Heart left ventricle (tissue), 16 donors: ENCODE data around the gene PLEKHM2. TPM values are rescaled to one million over a fixed set of nuclear protein-coding genes. Genes with fewer than 3 reads are reported as not detected.

Source experiments
- ATAC-seq, 4 donors: fragments of 200-7000 bp; cut with Tn5 transposase; one replicate each; pipeline ENCODE4 v1.9.1; 2020 to 2022; ENCODE audit warnings: moderate library complexity in 4 of 4, mild to moderate bottlenecking in 3 of 4, moderate number of reproducible peaks in 1 of 4
- DNase-seq, 5 donors: peaks; one replicate each; pipeline ENCODE4 v3.0.0-alpha.2; 2020
- H3K27ac ChIP-seq, 12 donors: fragments of 200-600 bp; sonication (generic) in 4 of 12; one replicate each; pipeline versions ENCODE4 v1.5.0 to v1.8.0; 2016 to 2022; ENCODE audit warnings: mild to moderate bottlenecking in 2 of 12
- H3K27me3 ChIP-seq, 9 donors: fragments of 200-600 bp; sonication (generic) in 2 of 9; one replicate each; pipeline versions ENCODE4 v1.5.1 to v1.8.0; 2016 to 2022; ENCODE audit warnings: mild to moderate bottlenecking in 3 of 9
- H3K36me3 ChIP-seq, 9 donors: fragments of 200-600 bp; sonication (generic) in 2 of 9; one replicate each; pipeline versions ENCODE4 v1.5.0 to v1.8.0; 2018 to 2022; ENCODE audit warnings: mild to moderate bottlenecking in 2 of 9
- H3K4me1 ChIP-seq, 12 donors: fragments of 200-600 bp; sonication (generic) in 4 of 12; one replicate each; pipeline versions ENCODE4 v1.5.0 to v1.8.0; 2016 to 2022; ENCODE audit warnings: mild to moderate bottlenecking in 3 of 12
- H3K4me3 ChIP-seq, 12 donors: fragments of 200-600 bp; sonication (generic) in 4 of 12; one replicate each; pipeline versions ENCODE4 v1.5.0 to v1.8.0; 2017 to 2022; ENCODE audit warnings: mild to moderate bottlenecking in 9 of 12, moderate library complexity in 4 of 12
- H3K9me3 ChIP-seq, 12 donors: fragments of 200-600 bp; sonication (generic) in 4 of 12; one replicate each; pipeline versions ENCODE4 v1.5.0 to v1.8.0; 2016 to 2022; ENCODE audit warnings: mild to moderate bottlenecking in 1 of 12
- CTCF ChIP-seq, 12 donors: fragments of 200-600 bp; sonication (generic) in 4 of 12; IDR thresholded peaks; one replicate each; pipeline versions ENCODE4 v1.5.0 to v1.8.0; 2018 to 2022; ENCODE audit warnings: antibody characterized with exemption in 12 of 12, mild to moderate bottlenecking in 5 of 12
- POLR2A ChIP-seq, 2 donors: fragments of 450-650 bp; IDR thresholded peaks; one replicate each; pipeline ENCODE4 v1.6.1; 2017; ENCODE audit warnings: antibody characterized with exemption in 2 of 2, mild to moderate bottlenecking in 2 of 2, moderate library complexity in 2 of 2
- WGBS, 4 donors: extraction: QIAGEN DNeasy Blood & Tissue Kit in 2 of 4; methylation state at CpG; one replicate each; pipeline versions ENCODE4 v1.1.5 to v1.1.7; 2013 to 2018; 5-methylcytosine and 5-hydroxymethylcytosine counted together
- intact Hi-C, 10 donors: fragments of 100-400 bp; cut with DNase I; formaldehyde crosslinking; loops; one replicate each; pipeline versions ENCODE4 v1.11.1 to v1.14.2; 2022
- polyA plus RNA-seq, 2 donors: library from polyadenylated mRNA; stranded (reverse); fragments of 200-250 nt; gene quantifications; one replicate each; pipeline ENCODE4 v1.2.3, GENCODE V29; 2013
- total RNA-seq, 9 donors: library from RNA; depleted of rRNA in 2 of 9; stranded (reverse); fragments of >200 nt in 2 of 9; fragmentation: NEBNext Ultra II Directional in 3 of 9; extraction: Animal tissue kit (Norgen Biotek cat#: 25700) in 3 of 9; gene quantifications; one replicate each; pipeline versions ENCODE4 v1.1.0 to v1.2.4, GENCODE V29; 2016 to 2023
- donor health status: ischemic (EF 13 %, LVEDD 7.1; RV severe dilation, severe dysfunction).
- donor health status: healthy with polysubstance abuse.
- donor health status: DM: no; HTN: yes; CAD: no.
- donor health status: DM: no; HTN: no; CAD: no.
- donor health status: ischemic (EF 25% LVEDD 6.9; RV normal size, moderate dysfunction).
- donor health status: ischemic (EF 25% LVEDD 5.7; RV mildly dilated, moderate dysfunction).
- donor health status: healthy.
- donor health status: DM: yes; HTN: yes; CAD: no.
- donor health status: ischemic (EF 35%, LVEDD 5.7; RV mildly dilated, moderate dysfunction).
- donor health status: nonischemic (EF 11% LVEDD 7.7; RV severe dilation, severe dysfunction).
- donor health status: DM: yes; HTN: yes; CAD: no.
- donor health status: PGD.
- donor health status: ischemic (EF 29% LVEDD 5.4; RV normal size, mild dysfunction).
- donor health status: nonischemic (EF 23%, LVEDD 6.1; RV moderate dilation, normal function).

The PLEKHM2 gene
- total and polyA plus RNA-seq, 11 donors = 69.9 to 150 (median 84.4) TPM

- no peaks in the 10 kb centered on the region for H3K9me3 ChIP-seq
- DNase-seq (no peak), ATAC-seq (peak; percentile 3 to 70 (median 22))
- H3K4me1 ChIP-seq = peaks cover 0 to 18% (median 5%) of the 10 kb centered on the region in 12 donors
- no peaks in the 10 kb centered on the region for H3K27me3 ChIP-seq
- peak overlapping the region in 3 of 12 donors; percentile 32 to 73 (median 42) for H3K27ac ChIP-seq
- TF ChIP-seq POLR2A (IDR thresholded peaks at IDR 0.05) = no peak
- no peak for TF ChIP-seq CTCF (IDR thresholded peaks at IDR 0.05)
- H3K4me3 ChIP-seq = no peak overlapping the region
- WGBS, 4 donors = 67 to 83% (median 72%) methylated on average over 14 to 19 of the region's 19 CpGs
- H3K36me3 ChIP-seq = no peaks in the 10 kb centered on the region
- intact Hi-C loops = loop anchor here in 3 of 10 donors (10.0 kb wide), 1 partner anchor 155 kb away; no protein-coding TSS in a partner anchor
Measured at GRCh38 chr1:15749399-15750291, 65.5 kb downstream of the PLEKHM2 start.

DNA sequence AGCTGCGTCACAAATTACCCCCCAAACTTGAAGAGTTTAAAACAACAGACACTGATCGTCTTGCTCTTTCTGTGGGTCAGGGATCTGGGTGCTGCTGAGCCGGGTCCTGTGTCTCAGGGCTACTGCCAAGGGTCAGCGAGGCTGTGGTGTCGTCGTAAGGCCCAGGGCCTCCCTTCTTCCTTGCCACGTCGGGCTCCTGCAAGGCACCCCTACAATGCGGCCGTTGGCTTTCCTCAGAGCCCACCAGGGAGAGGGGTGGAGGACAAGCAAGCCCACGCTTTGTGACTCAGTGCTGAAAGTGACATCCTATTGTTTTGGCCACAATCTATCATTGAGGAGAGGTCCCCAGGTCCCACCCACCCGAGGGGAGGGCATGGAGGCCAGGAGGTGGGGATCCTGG lies 66.8 kb downstream of the PLEKHM2 start:
- DNase-seq = no peak
- intact Hi-C loops = loop anchor here in 1 of 10 donors (10.0 kb wide), 1 partner anchor 156 kb away; no protein-coding TSS in a partner anchor
- H3K4me3 ChIP-seq = no peak overlapping the region
- H3K9me3 ChIP-seq = no peaks in the 10 kb centered on the region
- TF ChIP-seq CTCF (IDR thresholded peaks at IDR 0.05) (no peak), POLR2A (IDR thresholded peaks at IDR 0.05) (no peak)
- peaks cover 0 to 4% (median 0%) of the 10 kb centered on the region in 9 donors for H3K27me3 ChIP-seq
- H3K27ac ChIP-seq = no peak overlapping the region
- no peaks in the 10 kb centered on the region for H3K36me3 ChIP-seq
- peak in 1 of 4 donors; percentile 4 for ATAC-seq
- WGBS, 4 donors = 89 to 91% (median 91%) methylated on average over 4 to 12 of the region's 12 CpGs
- H3K4me1 ChIP-seq = peaks cover 0 to 18% (median 5%) of the 10 kb centered on the region in 12 donors

DNA sequence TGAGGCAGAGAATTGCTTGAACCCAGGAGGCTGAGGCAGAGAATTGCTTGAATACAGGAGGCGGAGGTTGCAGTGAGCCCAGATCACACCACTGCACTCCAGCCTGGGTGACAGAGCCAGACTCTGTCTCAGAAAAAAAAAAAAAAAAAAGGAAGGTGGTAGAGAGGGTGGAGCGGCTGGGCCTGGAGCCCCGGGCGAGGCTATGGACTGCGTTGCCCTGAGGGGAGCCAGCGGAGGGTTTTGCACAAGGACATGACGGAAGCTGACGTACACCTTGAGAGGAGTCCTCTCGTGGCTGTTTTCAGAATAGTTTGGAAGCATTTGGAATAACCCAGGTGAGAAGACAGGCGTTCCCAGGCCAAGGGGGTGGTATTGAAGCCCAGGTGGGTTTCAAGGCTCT lies 67.6 kb downstream of the PLEKHM2 start:
- no peak for DNase-seq
- Histone ChIP-seq H3K36me3 (no peaks in the 10 kb centered on the region), H3K4me1 (peaks cover 0 to 19% (median 5%) of the 10 kb centered on the region in 12 donors), H3K27ac (no peak overlapping the region), H3K4me3 (no peak overlapping the region), H3K27me3 (peaks cover 0 to 9% (median 0%) of the 10 kb centered on the region in 9 donors), H3K9me3 (no peaks in the 10 kb centered on the region)
- WGBS, 4 donors = 88 to 95% (median 91%) methylated on average over 10 of the region's 10 CpGs
- no peak for ATAC-seq
- intact Hi-C loops = loop anchor here in 1 of 10 donors (10.0 kb wide), 1 partner anchor 157 kb away; no protein-coding TSS in a partner anchor
- TF ChIP-seq CTCF (IDR thresholded peaks at IDR 0.05) (no peak), POLR2A (IDR thresholded peaks at IDR 0.05) (no peak)

GRCh38 chr1:15753776-15754175 lies 69.7 kb downstream of the PLEKHM2 start:
- H3K27me3 ChIP-seq = peaks cover 0 to 29% (median 3%) of the 10 kb centered on the region in 9 donors
- no peak overlapping the region for H3K4me3 ChIP-seq
- H3K36me3 ChIP-seq = no peaks in the 10 kb centered on the region
- TF ChIP-seq POLR2A (IDR thresholded peaks at IDR 0.05) = no peak
- TF ChIP-seq CTCF (IDR thresholded peaks at IDR 0.05) = no peak
- H3K27ac ChIP-seq = no peak overlapping the region
- intact Hi-C loops = loop anchor here in 1 of 10 donors (10.0 kb wide), 1 partner anchor 159 kb away; no protein-coding TSS in a partner anchor
- 78 to 87% (median 84%) methylated on average over 9 to 10 of the region's 10 CpGs for WGBS, 4 donors
- peaks cover 0 to 33% (median 18%) of the 10 kb centered on the region in 12 donors for H3K4me1 ChIP-seq
- DNase-seq (no peak), ATAC-seq (no peak)
- no peaks in the 10 kb centered on the region for H3K9me3 ChIP-seq
